Kidney tubule cell (primary cell): ENCODE results near the gene VGF.
"Not testable (repeated sequence)": the region's sequence is repeated elsewhere in the genome, so short reads cannot be mapped to it uniquely, and the experiment has no call there.

Experiments
- DNase-seq: peaks from one replicate; pipeline ENCODE4 v3.0.0-alpha.2; 2018; ENCODE audit warnings: low spot score

The VGF gene

DNA sequence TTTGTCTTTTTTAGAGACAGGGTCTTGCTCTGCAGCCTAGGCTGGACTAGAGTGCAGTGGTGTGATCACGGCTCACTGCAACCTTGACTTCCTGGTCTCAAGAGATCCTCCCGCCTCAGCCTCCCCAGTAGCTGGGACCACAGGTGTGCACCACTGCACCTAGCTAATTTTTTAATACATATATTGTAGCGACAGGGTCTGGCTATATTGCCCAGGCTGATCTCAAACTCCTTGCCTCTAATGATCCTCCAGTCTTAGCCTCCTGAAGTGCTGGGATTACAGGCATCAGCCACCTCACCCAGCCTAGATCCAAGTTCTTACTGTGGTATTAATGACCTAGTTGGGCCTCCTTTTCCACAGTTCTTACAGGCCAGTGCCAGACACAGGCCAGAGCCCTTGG, 50.2 kb downstream of the VGF start:
- DNase-seq, result no peak

DNA sequence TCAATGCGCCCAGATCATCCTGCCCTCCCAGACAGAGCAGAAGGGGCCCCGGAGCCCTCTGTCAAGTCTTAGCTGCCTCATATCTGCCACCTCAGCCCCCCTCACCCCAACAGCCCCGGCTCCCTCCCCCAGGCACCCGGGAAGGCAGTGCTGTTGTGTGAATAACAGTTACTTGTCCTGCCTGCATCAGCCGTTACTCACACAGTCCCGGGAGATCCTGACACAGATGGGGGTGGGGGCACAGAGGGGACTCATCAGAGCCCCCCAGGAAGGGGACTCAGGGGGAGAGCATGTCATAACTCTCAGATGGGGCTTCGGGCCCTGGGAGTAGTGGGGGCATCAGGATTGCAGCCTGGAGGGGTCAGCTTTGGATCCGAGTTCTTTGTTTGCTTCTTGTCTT, 50.9 kb downstream of the VGF start:
- peak; percentile 50 for DNase-seq

DNA sequence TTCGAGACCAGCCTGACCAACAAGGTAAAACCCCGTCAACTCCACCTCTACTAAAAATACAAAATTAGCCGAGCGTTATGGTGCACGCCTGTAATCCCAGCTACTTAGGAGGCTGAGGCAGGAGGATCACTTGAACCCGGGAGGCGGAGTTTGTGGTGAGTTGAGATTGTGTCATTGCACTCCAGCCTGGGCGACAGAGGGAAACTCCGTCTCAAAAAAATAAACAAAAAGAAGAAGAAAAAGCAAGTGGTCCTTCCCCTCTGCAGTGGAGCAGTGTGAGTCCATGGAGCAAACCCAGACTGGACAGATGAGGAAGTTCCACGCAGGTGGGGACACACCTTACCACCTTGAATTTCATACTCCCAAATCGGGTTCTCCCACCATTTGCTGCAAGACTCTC, 51.5 kb downstream of the VGF start:
- no peak for DNase-seq

DNA sequence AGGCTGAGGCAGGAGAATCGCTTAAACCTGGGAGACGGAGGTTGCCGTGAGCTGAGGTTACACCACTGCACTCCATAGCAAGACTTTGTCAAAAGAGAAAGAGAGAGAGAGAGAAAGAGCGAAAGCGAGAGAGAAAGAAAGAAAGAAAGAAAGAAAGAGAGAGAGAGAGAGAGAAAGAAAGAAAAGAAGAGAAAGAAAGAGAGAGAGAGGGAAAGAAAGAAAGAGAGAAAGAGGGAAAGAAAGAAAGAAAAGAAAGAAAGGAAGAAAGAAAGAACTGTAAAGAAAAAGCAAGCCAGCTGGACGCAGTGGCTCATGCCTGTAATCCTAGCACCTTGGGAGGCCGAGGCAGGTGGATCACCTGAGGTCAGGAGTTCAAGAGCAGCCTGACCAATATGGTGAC, 52.2 kb downstream of the VGF start:
- not testable (repeated sequence) for DNase-seq
